Ammon's horn (tissue), 1 donor: ENCODE measurements around the gene DIP2A.
"Not testable (repeated sequence)": the region's sequence is repeated elsewhere in the genome, so short reads cannot be mapped to it uniquely, and the experiment has no call there.

Source experiments
- DNase-seq: peaks from one replicate; pipeline ENCODE4 v3.0.0-alpha.2; 2016; ENCODE audit warnings: low spot score

DIP2A gene

DNA sequence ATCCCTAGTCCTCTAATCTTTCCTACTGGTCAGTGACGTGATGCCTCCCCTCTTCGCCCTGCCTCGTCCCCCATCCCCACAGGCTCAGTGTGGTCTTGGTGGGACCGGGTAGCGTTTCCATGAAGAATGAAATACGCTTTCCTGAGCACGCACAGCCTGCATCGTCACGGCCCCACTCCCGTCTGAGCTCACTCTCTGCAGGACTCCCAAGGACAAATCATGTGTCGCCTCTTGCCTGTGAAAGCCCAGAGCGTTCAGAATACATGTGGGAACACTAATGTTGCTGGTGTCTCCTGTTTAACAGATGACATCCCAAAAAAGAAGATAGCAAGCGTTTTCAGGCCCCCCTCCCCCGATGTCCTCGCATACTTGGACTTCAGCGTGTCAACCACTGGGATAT is 97.0 kb downstream of the DIP2A start:
- no peak for DNase-seq

DNA sequence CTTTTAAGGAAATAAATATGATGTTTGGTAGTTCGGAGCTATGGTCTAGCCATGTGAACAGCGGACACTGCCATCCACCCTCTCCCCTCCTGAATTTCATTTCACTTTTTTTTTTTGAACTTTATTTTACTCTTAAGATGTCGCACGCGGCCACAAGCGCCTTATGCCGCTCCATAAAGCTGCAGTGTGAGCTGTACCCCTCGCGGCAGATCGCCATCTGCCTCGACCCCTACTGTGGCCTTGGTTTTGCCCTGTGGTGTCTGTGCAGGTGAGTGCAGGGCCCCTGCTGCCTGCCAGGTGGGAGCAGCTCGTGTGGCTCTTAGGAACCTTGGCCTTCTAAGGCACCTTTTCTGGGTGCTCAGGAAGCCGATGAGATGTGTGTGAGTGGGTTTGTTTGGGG is 98.1 kb downstream of the DIP2A start:
- no peak for DNase-seq

DNA sequence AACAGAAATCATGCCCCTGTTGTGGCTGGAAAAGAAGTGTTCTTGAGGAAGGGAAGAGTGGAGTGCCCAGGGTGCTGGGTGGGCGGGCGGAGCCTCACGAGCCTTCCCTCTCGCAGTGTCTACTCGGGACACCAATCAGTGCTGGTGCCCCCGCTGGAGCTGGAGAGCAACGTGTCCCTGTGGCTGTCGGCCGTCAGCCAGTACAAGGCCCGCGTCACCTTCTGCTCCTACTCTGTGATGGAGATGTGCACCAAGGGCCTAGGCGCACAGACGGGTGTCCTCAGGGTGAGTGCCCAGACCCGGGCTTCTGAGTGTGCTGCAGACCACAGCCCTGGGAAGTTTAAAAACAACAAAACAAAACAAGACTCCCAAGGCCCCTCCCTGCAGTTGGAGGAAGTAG is 98.8 kb downstream of the DIP2A start:
- no peak for DNase-seq

DNA sequence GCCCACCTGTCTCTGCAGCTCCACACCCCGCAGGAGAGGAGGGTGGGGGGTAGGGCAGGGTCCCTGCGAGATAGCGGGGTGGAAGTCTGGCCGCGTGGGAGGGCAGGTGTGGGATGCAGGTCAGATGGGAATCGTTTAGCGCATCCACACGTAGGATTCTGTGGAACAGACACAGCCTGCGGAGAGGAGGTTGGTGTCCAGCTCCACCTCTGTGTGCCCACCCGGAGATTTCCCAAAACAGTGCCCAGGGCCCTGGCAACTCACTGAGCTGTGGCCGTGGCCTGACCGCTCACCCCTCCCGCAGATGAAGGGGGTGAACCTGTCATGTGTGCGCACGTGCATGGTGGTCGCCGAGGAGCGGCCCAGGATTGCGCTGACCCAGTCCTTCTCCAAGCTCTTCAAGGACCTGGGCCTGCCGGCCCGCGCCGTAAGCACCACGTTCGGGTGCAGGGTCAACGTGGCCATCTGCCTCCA is 99.3 kb downstream of the DIP2A start:
- DNase-seq = no peak

DNA sequence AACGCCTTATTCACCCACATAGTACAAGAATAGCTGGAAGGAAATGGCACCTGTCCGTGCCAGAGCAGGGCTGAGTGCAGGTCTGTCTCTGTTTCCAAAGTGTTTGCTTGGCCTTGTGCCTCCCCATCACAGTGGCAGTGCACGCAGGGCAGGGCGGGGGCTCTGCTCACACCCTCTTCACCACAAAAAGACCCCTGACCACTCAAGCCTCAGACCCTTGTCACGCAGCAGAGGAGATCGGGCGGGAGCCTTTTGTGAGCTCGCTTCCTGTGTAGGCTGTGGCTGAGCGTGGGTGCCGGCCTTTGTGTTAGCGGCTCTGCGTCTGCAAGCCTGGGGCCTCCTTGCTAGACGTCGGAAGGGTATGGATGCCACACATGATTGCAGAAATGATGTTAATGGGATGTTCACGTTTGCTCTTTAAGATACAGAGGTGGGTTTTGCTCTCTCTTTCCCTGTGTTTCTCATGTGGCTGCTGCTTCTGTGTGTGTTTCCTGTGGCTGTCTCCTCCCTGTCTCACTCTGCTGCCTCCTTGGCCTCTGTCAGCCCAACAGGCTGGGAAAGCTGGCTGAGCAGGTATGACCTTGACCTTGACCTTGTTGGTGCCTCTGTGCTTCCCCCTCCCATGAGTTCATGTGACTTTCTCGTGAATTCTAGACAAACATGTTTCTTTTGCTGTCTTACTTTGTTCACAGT is 100.7 kb downstream of the DIP2A start:
- DNase-seq = no peak

DNA sequence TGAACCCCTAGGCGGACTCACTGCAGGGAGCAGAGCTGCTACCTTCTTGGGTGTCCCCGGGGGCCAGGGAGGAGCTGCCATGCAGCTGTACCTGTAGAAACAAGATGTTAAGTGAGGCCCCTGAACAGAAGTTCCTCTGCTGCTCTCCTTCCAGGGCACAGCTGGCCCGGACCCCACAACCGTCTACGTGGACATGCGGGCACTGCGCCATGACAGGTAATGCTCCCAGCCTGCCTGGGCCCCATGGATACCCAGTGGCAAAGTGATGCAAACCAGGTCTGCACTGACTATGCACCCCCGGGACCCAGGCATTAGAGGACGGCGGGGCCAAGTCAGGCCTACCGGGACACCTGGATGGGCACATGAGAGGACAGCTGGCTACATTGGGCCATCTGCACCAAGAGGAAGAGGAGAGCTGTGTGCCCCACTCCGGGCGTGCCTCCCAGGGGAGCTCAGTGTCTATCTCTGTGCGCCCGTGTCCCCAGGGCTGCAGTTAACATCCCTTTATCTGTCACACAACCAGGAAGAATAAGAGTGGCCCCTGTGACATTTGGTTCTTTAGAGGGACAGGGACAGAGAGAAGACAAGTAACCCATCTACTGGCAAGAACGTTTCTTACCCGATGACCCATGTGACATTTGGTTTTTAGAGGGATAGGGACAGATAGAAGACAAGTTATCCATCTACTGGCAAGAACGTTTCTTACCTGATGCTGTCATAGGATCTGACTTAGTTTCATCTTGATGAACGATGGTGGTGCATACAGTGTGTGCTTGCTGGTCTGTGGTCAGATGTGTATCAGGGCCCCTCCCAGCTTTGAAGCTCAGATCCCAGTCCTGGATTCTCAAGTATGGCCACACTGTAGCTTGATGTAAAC is 102.1 kb downstream of the DIP2A start:
- no peak for DNase-seq

DNA sequence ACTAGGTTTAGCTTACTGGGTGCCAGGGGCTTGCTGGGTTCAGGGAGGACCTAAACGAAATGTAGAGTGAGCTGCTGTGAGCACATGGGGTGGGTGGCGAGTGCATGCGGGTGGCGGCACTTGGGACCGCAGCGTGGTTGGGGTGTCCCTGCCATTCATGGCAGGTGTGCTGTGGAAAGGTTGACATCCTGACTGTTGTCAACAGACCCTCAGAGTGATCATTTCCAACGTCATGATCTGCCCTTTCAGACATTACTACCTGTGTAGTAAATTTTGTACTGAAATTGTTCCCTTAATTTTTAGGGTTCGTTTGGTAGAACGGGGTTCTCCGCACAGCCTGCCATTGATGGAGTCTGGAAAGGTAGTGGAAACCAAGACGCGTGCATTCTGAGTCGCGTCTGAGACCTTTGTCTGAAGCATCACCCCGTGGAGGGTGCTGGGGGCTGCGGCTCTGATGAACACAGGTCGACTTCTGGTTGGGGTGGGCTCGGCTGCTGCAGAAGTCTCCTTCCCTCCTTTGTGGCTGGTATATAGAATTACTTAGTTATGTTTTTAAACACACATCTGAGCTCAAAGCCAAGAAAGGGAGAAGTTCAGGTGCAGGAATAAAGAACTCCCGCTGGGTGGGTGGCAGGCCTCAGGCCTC is 102.9 kb downstream of the DIP2A start:
- DNase-seq = no peak

DNA sequence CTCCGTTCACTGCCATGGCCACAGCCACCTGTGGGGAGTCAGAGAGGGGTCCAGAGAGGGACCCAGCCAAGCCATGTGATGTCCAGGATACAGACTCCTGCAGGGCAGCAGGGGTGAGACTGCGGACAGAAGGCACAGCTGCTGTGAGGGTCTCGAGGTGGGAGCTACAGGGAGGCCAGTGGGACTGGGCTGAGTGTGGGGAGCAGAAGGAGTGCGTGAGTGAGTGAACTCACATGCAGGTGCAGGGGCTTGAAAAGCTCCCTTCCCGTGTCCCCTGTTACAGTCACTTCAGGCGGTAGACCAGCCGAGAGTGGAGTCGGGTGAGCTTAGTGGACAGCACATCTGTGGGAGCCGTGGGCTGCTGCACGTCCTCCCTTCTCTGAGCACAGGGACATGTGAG is 103.8 kb downstream of the DIP2A start:
- DNase-seq = no peak

DNA sequence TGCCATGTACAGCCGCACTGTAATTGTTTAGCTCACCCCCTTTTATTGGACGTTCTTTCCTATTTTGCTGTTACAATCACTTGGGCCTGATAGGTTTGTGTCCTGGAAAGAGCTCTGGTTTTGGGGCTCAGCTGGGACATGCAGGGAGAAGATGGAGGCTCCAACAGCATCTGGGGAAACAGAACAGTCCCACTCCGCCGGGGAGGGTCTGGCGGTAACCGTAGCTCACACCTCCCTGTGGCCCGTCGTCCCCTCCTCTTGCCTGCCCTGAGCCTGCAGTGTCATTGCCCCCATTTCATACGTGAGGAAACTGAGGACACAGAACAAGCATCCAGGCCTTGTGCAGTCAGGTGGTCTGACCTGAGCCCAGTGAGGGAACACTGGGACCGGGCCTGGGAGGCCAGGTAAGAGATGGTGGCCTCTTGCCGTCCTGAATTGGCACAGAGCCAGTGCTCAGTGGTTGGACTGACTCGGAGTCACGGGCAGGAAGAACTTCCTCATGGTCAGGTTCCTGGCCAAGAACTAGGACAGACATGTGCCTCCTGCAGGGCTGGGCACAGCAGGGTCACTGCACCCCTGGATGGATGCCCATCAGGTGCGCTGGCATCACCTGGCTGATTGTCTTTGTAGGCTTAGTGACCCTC is 104.4 kb downstream of the DIP2A start:
- no peak for DNase-seq

DNA sequence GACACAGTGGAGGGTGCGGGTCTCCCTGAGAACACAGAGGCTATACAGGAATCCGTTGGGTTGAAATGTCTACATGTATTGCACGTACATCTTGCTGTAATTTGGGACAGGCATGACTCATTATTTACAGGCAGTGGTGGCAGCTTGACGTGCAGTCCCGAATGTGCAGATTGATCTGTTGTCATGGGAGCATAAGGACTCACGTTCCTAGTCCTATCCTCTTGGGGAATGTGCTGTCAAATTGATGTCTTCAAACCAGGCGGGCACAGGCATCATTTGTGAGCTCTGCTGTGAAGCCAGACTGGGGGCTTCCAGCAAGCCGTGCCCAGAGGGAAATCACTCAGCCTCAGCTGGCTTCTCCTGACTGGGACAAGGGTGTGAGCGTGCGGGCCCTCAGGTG is 105.7 kb downstream of the DIP2A start:
- DNase-seq = peak; percentile 61

DNA sequence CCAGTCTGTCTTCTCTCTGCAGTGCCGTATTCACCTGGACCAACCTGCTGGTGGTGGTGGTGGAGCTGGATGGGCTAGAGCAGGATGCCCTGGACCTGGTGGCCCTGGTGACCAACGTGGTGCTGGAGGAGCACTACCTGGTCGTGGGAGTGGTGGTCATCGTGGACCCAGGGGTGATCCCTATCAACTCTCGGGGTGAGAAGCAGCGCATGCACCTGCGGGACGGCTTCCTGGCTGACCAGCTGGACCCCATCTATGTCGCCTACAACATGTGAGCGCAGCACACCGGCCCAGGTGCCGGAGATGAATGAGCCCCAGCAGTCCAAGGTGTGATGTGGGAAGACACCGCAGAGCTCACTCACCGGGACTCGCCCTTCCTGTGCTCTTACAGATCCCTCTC is 108.7 kb downstream of the DIP2A start:
- DNase-seq = no peak

DNA sequence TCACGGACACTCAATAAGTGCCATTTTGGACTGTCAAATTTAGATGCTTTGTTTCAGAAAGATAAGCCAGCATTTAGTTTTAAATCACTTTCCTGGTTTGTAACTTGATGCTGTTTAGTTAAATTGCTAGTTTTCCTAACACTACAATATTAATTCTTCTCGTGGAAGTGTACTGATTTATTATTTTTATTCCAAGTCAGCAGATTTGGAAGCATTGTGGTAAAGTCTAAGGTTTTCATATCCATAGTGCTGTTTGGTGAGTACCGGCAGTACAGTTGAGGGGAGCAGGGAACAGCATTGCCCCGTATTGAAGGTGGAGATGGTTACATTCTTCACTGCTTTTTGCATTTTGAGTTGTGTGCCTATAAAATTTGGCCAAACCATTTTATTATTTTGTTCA is 109.9 kb downstream of the DIP2A start:
- no peak for DNase-seq

DNA sequence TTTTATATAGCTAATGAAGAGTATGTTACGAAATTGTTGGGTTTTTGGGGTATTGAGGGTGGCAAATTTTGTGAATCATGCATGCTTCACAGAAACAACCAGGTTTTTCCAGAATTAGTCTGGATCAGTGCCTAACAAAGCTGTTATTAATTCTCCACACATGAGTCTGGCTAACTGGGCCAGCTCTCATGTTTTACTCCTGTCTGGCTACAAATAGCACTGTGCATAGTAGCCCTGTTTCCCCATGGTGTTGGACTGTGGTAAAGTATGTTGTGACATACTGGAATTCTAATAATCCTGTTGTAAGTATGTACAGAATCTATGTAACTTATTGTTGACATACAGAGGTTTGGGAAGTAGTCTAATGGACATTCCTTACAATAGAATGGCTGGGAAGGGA is 110.4 kb downstream of the DIP2A start:
- DNase-seq = no peak

DNA sequence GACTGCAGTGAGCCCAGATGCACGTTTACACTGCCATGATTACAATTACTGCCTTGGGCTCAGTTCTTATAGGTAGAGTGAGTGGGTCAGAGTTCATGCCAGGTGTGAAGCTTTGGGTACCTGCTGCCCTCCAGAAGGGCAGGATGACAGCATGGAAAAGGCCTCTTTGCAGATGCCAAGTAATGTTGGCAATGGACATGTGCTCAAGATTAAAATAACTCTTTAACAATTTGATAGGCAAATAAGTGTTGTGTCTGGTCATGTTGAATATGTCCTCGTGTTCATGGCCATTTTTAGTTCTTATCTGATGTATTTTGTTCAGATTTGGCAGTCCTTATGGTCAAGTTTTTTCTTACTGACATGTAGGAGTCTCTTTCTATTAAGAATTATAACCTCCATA is 111.4 kb downstream of the DIP2A start:
- no peak for DNase-seq

DNA sequence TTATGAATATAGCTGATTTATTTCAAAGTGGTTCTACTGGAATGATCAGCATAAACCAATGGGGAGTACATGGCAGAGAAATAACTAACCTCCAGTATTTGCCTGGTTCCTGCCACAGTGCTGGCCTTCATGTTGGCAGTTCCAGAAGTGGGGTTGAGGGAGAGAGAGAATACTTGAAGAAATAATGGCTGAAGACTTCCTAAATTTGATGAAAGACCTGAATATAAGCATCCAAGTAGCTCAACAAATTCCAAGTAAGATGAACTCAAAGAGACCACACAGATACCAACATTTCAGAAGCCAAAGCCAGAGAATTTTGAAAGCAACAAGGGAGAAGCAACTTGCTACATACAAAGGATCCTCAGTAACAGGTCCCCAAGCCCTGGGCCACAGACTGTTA is 111.9 kb downstream of the DIP2A start:
- no peak for DNase-seq

DNA sequence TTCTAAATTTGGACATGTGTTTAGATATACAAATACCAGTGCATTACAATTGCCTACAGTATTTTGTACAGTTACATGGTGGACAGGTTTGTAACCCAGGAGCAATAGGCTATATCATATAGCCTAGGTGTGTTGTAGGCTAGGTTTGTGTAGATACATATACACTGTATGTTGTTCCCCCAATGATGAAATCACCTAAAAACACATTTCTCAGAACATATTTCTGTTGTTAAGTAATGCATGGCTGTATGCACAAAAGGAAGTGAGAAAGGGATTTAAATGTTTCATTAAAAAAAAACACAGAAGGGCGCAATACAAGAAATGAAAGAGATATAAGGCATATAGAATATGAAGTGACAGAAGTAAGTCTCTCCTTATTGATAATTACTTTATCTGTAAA is 114.2 kb downstream of the DIP2A start:
- no peak for DNase-seq

DNA sequence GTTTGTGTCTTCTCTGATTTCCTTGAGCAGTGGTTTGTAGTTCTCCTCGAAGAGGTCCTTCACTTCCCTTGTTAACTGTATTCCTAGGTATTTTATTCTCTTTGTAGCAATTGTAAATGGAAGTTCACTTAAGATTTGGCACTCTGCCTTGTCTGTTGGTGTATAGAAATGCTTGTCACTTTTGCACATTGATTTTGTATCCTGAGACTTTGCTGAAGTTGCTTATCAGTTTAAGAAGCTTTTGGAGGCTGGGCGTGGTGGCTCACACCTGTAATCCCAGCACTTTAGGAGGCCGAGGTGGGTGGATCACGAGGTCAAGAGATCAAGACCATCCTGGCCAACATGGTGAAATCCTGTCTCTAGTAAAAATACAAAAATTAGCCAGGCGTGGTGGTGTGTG is 119.1 kb downstream of the DIP2A start:
- DNase-seq = not testable (repeated sequence)

DNA sequence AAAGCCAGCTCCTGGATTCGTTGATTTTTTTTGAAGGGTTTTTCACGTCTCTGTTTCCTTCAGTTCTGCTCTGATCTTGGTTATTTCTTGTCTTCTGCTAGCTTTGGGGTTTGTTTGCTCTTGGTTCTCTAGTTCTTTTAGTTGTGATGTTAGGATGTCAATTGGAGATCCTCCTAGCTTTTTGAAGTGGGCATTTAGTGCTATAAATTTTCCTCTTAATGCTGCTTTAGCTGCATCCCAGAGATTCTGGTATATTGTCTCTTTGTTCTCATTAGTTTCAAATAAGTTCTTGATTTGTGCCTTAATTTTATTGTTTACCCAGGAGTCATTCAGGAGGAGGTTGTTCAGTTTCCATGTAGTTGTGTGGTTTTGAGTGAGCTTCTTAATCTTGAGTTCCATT is 120.7 kb downstream of the DIP2A start:
- DNase-seq = not testable (repeated sequence)

DNA sequence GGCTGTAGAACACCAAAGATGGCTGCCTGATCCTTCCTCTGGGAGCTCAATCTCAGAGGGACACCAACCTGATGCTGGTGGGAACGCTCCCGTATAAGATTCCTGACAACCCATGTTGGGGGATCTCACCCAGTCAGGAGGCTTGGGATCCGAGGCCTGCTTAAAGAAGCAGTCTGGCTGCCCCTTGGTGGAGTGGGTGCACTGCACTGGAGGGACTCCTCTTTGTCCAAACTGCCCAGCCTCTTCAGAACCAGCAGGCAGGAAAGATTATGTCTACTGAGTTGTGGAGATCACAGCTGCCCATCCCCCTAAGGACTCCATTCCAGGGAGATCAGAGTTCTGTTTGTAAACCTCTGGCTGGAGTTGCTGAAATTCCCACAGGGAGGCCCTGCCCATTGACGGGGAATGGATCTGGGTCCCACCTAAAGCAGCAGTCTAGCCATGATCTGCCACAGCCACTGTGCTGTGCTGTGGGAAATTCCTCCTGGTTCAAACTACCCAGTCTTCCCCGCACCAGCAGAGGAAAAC is 123.2 kb downstream of the DIP2A start:
- no peak for DNase-seq

DNA sequence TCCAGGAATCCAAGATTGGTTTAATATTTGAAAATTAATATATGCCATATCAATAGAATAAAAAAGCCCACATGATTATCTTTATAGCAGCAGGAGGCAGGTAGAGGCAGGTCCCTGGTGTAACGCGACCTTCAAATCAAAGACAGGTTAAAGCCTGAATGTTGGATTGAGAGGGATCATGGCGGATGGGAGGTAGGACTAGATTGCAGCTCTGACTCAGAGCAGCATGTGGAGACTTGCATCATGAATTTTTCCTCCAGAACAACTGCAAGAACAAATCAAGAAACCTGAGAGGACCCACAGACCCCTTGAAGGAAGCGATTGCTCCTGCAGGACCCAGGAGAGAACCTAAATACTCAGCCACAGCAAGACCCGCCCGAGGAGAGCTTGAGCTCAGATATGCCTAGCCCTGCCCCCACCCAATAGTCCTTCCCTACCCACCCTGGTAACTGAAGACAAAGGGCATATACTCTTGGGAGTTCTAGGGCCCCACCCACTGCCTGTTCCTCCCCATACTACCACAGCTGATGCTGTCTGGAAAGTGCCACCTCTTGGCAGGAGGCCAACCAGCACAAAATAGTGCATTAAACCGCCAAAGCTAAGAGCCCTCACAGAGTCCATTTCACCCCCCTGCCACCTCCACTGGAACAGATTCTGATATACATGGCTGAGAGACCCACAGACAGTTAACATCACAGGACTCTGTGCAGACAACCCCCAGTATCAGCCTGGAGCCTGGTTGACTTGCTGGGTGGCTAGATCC is 126.7 kb downstream of the DIP2A start:
- no peak for DNase-seq

DNA sequence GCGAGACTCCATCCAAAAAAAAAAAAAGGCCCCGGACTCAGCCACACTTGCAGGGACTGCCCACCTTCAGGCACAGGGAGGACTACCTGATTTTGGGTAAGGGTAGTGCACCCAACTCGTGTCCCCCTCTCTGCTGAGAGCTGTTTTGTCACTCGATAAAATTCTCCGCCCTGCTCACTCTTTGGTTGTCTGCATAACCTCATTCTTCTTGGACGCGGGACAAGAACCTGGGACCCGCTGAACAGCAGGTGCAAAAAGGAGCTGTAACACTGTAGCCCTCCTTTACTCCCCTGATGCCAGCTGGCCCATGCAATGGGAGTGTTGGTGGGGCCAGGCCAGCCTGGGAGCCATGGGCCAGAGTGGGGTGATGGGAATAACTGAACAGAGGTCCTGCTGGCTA is 135.6 kb downstream of the DIP2A start:
- no peak for DNase-seq
